H1 (cell line): ENCODE data around the gene RIMBP2. TPM values are rescaled to one million over a fixed set of nuclear protein-coding genes. Genes with fewer than 3 reads are reported as not detected.

Experiments used
- polyA plus RNA-seq, 7 experiments: library from polyadenylated mRNA; depleted of rRNA in 3 of 7; stranded (reverse) in 5 of 7; unstranded in 2 of 7; fragments of >200 nt in 5 of 7; fragments of 200-250 nt in 2 of 7; gene quantifications; 1 replicate in 5 of 7; 2 replicates in 1 of 7; 4 replicates in 1 of 7; pipeline versions ENCODE4 v1.2.1 to v1.2.3, GENCODE V29; 2011 to 2013; ENCODE audit warnings: missing spikeins in 2 of 7, mixed read lengths in 2 of 7
- total RNA-seq: library from RNA; stranded (reverse); fragmentation: NEBNext Ultra II Directional; extraction: Animal tissue kit (Norgen Biotek cat#: 25700); gene quantifications from 2 replicates; pipeline ENCODE4 v1.2.1, GENCODE V29; 2021

The RIMBP2 gene
- total and polyA plus RNA-seq, 2 of the 8 experiments (the other 6 are each of a cell fraction or from before 2014, with no cell fraction given): 0.18 to 0.65 TPM

Other genes with a start within 250 kb of the RIMBP2 start
- gene STX2, start 123.0 kb upstream of the RIMBP2 start, total RNA-seq: 22.0 and 26.3 TPM in 2 replicates
- gene STX2, start 123.0 kb upstream of the RIMBP2 start, polyA plus RNA-seq (2011; rRNA removed): 13.9 and 20.0 TPM in 2 replicates
- gene RAN, start 155.8 kb upstream of the RIMBP2 start, total RNA-seq: 2,056 and 2,064 TPM in 2 replicates
- gene RAN, start 155.8 kb upstream of the RIMBP2 start, polyA plus RNA-seq (2011; rRNA removed): 1,559 and 2,203 TPM in 2 replicates
- gene ADGRD1, start 237.6 kb upstream of the RIMBP2 start, total RNA-seq: 0.48 and 1.3 TPM in 2 replicates
- 0.36 and 1.1 TPM in 2 replicates for gene ADGRD1, start 237.6 kb upstream of the RIMBP2 start, polyA plus RNA-seq (2011; rRNA removed)